K562 (cell line): Measurements from ENCODE around the gene PRCP. TPM values are rescaled to one million over a fixed set of nuclear protein-coding genes. Genes with fewer than 3 reads are reported as not detected.

ENCODE experiments used
- CBX8 ChIP-seq: fragments of 200-600 bp; sonication (generic); IDR thresholded peaks from 2 replicates; pipeline ENCODE4 v1.6.1; 2012; ENCODE audit warnings: borderline replicate concordance, mixed run types, low read depth, mild to moderate bottlenecking, moderate library complexity, mixed read lengths, low read length, control low read depth, inconsistent platforms; ENCODE audit not compliant: poor library complexity, severe bottlenecking; ENCODE audit errors: extremely low read depth
- GATAD2B ChIP-seq: fragments of 450-650 bp; IDR thresholded peaks from 2 replicates; pipeline ENCODE4 v1.6.1; 2017; ENCODE audit warnings: mild to moderate bottlenecking, borderline replicate concordance
- GTF2A2 ChIP-seq: IDR thresholded peaks from 2 replicates; pipeline ENCODE4 v1.6.1; 2016; ENCODE audit warnings: mild to moderate bottlenecking, missing genetic modification characterization, missing compliant biosample characterization
- KAT8 ChIP-seq: fragments of 450-650 bp; IDR thresholded peaks from 2 replicates; pipeline ENCODE4 v1.6.1; 2016; ENCODE audit warnings: low read depth, mild to moderate bottlenecking
- MCM5 ChIP-seq: fragments of 450-650 bp; IDR thresholded peaks from 2 replicates; pipeline ENCODE4 v1.6.1; 2016; ENCODE audit warnings: low read depth
- NR3C1 ChIP-seq: sonication (generic); formaldehyde crosslinking; IDR thresholded peaks from 2 replicates; pipeline ENCODE4 v1.8.1; 2022; ENCODE audit warnings: missing genetic modification reagents
- PURB ChIP-seq: sonication (generic); formaldehyde crosslinking; IDR thresholded peaks from 2 replicates; pipeline ENCODE4 v1.9.0; 2021; ENCODE audit warnings: low read depth, mild to moderate bottlenecking, missing genetic modification reagents
- SPI1 ChIP-seq: IDR thresholded peaks from 2 replicates; pipeline ENCODE4 v1.6.1; 2011; ENCODE audit warnings: low read depth, low read length, control low read depth, borderline replicate concordance
- TAL1 ChIP-seq: fragments of 450-650 bp; IDR thresholded peaks from 2 replicates; pipeline ENCODE4 v1.6.1; 2016; ENCODE audit warnings: mild to moderate bottlenecking
- ZNF184 ChIP-seq: sonication (generic); formaldehyde crosslinking; IDR thresholded peaks from 2 replicates; pipeline ENCODE4 v1.5.0; 2020; ENCODE audit warnings: missing genetic modification reagents
- ZNF589 ChIP-seq: fragments of 200-800 bp; sonication (Bioruptor generic); IDR thresholded peaks from 2 replicates; pipeline ENCODE4 v1.6.1; 2016; ENCODE audit warnings: low read depth, missing genetic modification characterization, missing compliant biosample characterization
- polyA plus RNA-seq, 8 experiments: library from polyadenylated mRNA; depleted of rRNA in 4 of 8; stranded (reverse) in 5 of 8; unstranded in 3 of 8; fragments of >200 nt; fragmentation: Nextera tagmentation in 2 of 8; fragmentation: Illumina TruSeq in 1 of 8; extraction: Ambion mirVana in 2 of 8; extraction: Trizol in 1 of 8; gene quantifications; 2 replicates each; pipeline versions ENCODE4 v1.2.1 to v1.2.3, GENCODE V29; 2011 to 2014; ENCODE audit warnings: inconsistent platforms in 1 of 8, missing spikeins in 1 of 8
- total RNA-seq, 7 experiments: library from RNA; depleted of rRNA in 6 of 7; stranded (reverse); fragments of >200 nt in 6 of 7; fragmentation: Illumina TruSeq in 2 of 7; extraction: Trizol in 2 of 7; gene quantifications; 2 replicates each; pipeline versions ENCODE4 v1.2.1 to v1.2.3, GENCODE V29; 2011 to 2021; ENCODE audit warnings: low replicate concordance in 1 of 7
- TF ChIP-seq, protein P1 (sequence below): fragments of 450-650 bp; formaldehyde crosslinking; IDR thresholded peaks from 2 replicates; pipeline ENCODE4 v1.4.0; 2022; ENCODE audit warnings: mild to moderate bottlenecking, moderate library complexity
- TF ChIP-seq, protein P2 (sequence below): sonication (generic); formaldehyde crosslinking; IDR thresholded peaks from 2 replicates; pipeline ENCODE4 v1.8.0; 2023; ENCODE audit warnings: mild to moderate bottlenecking, missing genetic modification reagents
- TF ChIP-seq, protein P3 (sequence below): sonication (generic); formaldehyde crosslinking; IDR thresholded peaks from 2 replicates; pipeline ENCODE4 v1.8.1; 2023; ENCODE audit warnings: mild to moderate bottlenecking, missing genetic modification reagents
- TF ChIP-seq, protein P4 (sequence below): fragments of 250-450 bp; sonication (Bioruptor Pico); IDR thresholded peaks from 2 replicates; pipeline ENCODE4 v1.8.0; 2022; ENCODE audit warnings: moderate library complexity, mild to moderate bottlenecking, inconsistent platforms
- TF ChIP-seq, protein P5 (sequence below), 2 experiments: fragments of 450-650 bp in 1 of 2; sonication (generic) in 1 of 2; formaldehyde crosslinking in 1 of 2; IDR thresholded peaks in 1 of 2; conservative IDR thresholded peaks in 1 of 2; 2 replicates each; pipeline versions ENCODE4 v1.6.1 to v1.8.1; 2016 to 2023; ENCODE audit warnings: mild to moderate bottlenecking in 2 of 2, moderate library complexity in 2 of 2, inconsistent platforms in 1 of 2, missing genetic modification reagents in 1 of 2

The PRCP gene
- total and polyA plus RNA-seq, 9 of the 15 experiments (the other 6 are each of a cell fraction or from before 2014, with no cell fraction given): 9.5 to 43.1 (median 23.2) TPM

DNA sequence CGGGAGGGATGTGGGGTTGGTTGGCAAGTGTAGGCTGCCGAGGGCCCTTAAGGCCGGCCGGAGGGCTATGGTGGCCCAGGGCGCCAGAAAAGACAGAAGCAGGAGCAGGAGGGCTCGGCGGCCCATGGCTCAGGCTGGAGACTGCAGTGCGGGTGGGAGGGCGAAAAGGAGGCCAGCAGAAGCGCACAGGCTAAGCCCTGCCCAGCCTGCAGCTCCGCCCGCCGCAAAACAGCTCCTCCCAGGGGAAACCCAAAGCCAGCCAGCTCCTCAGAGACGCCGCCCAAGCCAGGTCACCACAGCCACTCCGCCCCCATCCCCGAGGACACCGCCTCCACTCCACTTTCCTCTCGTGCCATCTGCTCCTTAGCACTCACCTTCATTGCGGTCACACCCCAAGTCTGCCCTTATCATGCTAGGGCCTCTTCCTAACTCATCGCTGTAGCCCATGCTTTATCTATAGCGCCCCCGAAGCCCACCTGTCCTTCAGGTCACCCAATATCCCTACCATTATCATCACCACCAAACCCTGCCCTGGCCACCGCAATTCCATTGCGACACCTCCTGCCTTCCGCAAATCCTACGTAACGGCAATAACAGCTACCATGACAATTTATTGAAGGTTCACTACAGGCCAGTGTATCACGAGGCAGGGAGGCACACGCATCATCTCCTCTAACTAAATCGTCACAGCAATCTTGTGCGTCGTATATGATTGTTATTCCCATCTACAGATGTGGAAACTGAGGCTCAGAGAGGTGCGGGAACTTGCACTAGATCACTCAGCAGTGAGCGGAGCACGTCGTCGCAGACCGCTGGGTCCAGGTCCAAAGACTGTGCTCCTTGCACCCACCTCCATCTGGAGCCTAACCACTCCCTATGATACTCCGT lies at the start of gene PRCP (continued):
- TF ChIP-seq, protein P1, sequence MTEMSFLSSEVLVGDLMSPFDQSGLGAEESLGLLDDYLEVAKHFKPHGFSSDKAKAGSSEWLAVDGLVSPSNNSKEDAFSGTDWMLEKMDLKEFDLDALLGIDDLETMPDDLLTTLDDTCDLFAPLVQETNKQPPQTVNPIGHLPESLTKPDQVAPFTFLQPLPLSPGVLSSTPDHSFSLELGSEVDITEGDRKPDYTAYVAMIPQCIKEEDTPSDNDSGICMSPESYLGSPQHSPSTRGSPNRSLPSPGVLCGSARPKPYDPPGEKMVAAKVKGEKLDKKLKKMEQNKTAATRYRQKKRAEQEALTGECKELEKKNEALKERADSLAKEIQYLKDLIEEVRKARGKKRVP: 0 out of 2 replicates have a peak, but pooled peaks have one; percentile 10
- TF ChIP-seq TAL1 (peak; percentile 57), GATAD2B (peak; percentile 57; the same call in 1 of the 2 replicates), GTF2A2 (tag) (no peak), KAT8 (no peak), CBX8 (no peak), NR3C1 (CRISPR knock-in tag) (no peak), PURB (CRISPR knock-in tag) (no peak), SPI1 (peak; percentile 56; the same call in 1 of the 2 replicates), MCM5 (no peak), ZNF184 (CRISPR knock-in tag) (no peak), ZNF589 (CRISPR knock-in tag) (no peak)
- TF ChIP-seq, protein P2, sequence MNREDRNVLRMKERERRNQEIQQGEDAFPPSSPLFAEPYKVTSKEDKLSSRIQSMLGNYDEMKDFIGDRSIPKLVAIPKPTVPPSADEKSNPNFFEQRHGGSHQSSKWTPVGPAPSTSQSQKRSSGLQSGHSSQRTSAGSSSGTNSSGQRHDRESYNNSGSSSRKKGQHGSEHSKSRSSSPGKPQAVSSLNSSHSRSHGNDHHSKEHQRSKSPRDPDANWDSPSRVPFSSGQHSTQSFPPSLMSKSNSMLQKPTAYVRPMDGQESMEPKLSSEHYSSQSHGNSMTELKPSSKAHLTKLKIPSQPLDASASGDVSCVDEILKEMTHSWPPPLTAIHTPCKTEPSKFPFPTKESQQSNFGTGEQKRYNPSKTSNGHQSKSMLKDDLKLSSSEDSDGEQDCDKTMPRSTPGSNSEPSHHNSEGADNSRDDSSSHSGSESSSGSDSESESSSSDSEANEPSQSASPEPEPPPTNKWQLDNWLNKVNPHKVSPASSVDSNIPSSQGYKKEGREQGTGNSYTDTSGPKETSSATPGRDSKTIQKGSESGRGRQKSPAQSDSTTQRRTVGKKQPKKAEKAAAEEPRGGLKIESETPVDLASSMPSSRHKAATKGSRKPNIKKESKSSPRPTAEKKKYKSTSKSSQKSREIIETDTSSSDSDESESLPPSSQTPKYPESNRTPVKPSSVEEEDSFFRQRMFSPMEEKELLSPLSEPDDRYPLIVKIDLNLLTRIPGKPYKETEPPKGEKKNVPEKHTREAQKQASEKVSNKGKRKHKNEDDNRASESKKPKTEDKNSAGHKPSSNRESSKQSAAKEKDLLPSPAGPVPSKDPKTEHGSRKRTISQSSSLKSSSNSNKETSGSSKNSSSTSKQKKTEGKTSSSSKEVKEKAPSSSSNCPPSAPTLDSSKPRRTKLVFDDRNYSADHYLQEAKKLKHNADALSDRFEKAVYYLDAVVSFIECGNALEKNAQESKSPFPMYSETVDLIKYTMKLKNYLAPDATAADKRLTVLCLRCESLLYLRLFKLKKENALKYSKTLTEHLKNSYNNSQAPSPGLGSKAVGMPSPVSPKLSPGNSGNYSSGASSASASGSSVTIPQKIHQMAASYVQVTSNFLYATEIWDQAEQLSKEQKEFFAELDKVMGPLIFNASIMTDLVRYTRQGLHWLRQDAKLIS (CRISPR knock-in tag): no peak; the same call in 1 of the 2 replicates
- TF ChIP-seq, protein P3, sequence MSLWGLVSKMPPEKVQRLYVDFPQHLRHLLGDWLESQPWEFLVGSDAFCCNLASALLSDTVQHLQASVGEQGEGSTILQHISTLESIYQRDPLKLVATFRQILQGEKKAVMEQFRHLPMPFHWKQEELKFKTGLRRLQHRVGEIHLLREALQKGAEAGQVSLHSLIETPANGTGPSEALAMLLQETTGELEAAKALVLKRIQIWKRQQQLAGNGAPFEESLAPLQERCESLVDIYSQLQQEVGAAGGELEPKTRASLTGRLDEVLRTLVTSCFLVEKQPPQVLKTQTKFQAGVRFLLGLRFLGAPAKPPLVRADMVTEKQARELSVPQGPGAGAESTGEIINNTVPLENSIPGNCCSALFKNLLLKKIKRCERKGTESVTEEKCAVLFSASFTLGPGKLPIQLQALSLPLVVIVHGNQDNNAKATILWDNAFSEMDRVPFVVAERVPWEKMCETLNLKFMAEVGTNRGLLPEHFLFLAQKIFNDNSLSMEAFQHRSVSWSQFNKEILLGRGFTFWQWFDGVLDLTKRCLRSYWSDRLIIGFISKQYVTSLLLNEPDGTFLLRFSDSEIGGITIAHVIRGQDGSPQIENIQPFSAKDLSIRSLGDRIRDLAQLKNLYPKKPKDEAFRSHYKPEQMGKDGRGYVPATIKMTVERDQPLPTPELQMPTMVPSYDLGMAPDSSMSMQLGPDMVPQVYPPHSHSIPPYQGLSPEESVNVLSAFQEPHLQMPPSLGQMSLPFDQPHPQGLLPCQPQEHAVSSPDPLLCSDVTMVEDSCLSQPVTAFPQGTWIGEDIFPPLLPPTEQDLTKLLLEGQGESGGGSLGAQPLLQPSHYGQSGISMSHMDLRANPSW (CRISPR knock-in tag): no peak
- TF ChIP-seq, protein P4, sequence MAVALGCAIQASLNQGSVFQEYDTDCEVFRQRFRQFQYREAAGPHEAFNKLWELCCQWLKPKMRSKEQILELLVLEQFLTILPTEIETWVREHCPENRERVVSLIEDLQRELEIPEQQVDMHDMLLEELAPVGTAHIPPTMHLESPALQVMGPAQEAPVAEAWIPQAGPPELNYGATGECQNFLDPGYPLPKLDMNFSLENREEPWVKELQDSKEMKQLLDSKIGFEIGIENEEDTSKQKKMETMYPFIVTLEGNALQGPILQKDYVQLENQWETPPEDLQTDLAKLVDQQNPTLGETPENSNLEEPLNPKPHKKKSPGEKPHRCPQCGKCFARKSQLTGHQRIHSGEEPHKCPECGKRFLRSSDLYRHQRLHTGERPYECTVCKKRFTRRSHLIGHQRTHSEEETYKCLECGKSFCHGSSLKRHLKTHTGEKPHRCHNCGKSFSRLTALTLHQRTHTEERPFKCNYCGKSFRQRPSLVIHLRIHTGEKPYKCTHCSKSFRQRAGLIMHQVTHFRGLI (CRISPR knock-in tag): no peak
- TF ChIP-seq, protein P5, sequence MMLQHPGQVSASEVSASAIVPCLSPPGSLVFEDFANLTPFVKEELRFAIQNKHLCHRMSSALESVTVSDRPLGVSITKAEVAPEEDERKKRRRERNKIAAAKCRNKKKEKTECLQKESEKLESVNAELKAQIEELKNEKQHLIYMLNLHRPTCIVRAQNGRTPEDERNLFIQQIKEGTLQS (IDR thresholded peaks at IDR 0.05): peak; percentile 53
- TF ChIP-seq, protein P5 (CRISPR knock-in tag; conservative IDR thresholded peaks at IDR 0.05): no peak
